HAP-1 (cell line): ENCODE results near the gene FLOT1.

Experiments
- DNase-seq, 2 experiments: peaks; one replicate each; pipeline ENCODE4 v3.0.0-alpha.2; 2016 to 2020; ENCODE audit warnings: low spot score in 2 of 2
- H3K27me3 ChIP-seq: fragments of 250-450 bp; sonication (Bioruptor Pico); 2 replicates; pipeline ENCODE4 v1.5.1; 2020; ENCODE audit warnings: low read depth, mild to moderate bottlenecking, moderate library complexity
- H3K36me3 ChIP-seq: fragments of 250-450 bp; sonication (Bioruptor Pico); replicated peaks from 2 replicates; pipeline ENCODE4 v1.5.1; 2020; ENCODE audit warnings: mild to moderate bottlenecking
- H3K4me1 ChIP-seq: fragments of 250-450 bp; sonication (Bioruptor Pico); 2 replicates; pipeline ENCODE4 v1.5.1; 2020; ENCODE audit warnings: mild to moderate bottlenecking
- H3K4me3 ChIP-seq: fragments of 250-450 bp; sonication (Bioruptor Pico); 2 replicates; pipeline ENCODE4 v1.5.1; 2020; ENCODE audit warnings: mild to moderate bottlenecking, moderate library complexity
- H3K9me3 ChIP-seq: fragments of 250-450 bp; sonication (Bioruptor Pico); 2 replicates; pipeline ENCODE4 v1.5.1; 2020; ENCODE audit warnings: mild to moderate bottlenecking, moderate library complexity
- in situ Hi-C: fragments of 300-500 bp; cut with MboI; formaldehyde crosslinking; loops from 3 replicates; pipeline ENCODE4 v1.14.3; 2020; ENCODE audit warnings: low sequenced_read_pairs, inconsistent platforms, mixed read lengths

FLOT1 gene

DNA sequence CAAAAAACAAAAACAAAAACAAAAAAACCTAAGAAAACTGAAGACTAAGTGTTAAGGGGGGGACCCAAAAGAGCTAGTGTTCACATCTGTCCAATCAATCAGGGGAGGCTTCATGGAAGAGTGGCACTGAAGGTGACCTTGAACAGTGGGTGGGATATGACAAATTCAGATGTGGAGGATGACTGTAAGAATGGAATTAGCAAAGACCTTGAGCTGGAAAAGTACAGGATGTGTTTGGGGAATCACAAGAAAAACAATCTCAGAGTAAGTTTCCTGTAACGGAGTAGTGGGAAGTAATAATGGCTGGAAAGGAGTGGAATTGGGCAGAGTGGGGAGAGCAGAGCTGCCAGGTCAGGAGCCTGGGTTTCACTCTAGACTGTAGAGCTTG, 4.8 kb upstream of the FLOT1 start:
- in situ Hi-C loops, result loop anchor here (10.0 kb wide), 1 partner anchor 328 kb away; no protein-coding TSS in a partner anchor

DNA sequence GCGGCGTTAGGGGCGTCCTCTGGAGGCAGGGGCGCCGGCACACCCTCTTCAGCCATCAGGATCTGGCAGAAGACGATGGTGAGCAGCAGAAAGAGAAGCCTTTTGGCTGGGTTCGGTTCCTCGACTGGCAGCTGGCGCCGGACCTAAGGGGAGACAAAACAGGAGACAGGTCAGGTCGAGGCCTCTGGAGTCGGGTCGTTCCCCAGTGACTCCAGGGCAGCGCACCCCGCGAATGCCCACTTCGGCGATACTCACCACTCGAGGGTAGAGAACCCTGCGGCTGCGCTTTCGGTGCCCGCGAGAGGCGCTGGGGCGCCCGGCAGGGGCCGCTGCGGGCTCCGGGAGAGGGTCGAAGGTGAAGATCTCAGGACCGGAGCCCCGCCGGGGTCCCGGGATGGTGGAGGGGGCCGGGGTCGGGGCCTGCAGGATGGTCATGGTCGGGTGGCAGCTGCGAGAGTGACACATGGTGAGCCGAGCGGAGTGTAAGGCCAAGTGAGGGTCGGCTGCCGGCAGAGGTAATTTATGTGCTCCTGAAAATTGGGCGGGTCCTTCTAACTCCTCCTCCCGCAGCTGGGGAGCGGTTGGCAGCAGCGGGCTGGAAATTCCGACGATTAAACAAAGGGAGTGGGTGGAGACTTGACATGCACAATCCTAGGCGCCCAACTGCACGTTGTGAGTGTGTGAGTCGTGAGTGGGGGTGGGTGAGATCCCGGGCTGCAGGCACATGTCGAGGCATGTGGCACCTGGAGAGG, 1.7 kb upstream of the FLOT1 start, which contains the start of gene IER3:
Gene IER3, minus strand, starts transcription at position 494 of the 752 bp plus-strand sequence. Its CDS starts 29 bp downstream, at position 465.
- peaks cover 21% of the 10 kb centered on the region for H3K36me3 ChIP-seq
- H3K4me1 ChIP-seq, result peaks cover 10% of the 10 kb centered on the region
- DNase-seq, result peak; percentile 84 to 89
- H3K27me3 ChIP-seq, result no peaks in the 10 kb centered on the region
- in situ Hi-C loops, result loop anchor here (10.0 kb wide), 1 partner anchor 331 kb away; no protein-coding TSS in a partner anchor
- peak within 1 kb of the TSS; percentile 78 for H3K4me3 ChIP-seq
- H3K9me3 ChIP-seq, result no peaks in the 10 kb centered on the region

More for the DNA sequence above, 4.8 kb upstream of the FLOT1 start:
- H3K4me3 ChIP-seq, result no peak overlapping the region
- DNase-seq, result no peak
- no peaks in the 10 kb centered on the region for H3K36me3 ChIP-seq
- peaks cover 7% of the 10 kb centered on the region for H3K4me1 ChIP-seq
- no peaks in the 10 kb centered on the region for H3K9me3 ChIP-seq
- no peaks in the 10 kb centered on the region for H3K27me3 ChIP-seq

DNA sequence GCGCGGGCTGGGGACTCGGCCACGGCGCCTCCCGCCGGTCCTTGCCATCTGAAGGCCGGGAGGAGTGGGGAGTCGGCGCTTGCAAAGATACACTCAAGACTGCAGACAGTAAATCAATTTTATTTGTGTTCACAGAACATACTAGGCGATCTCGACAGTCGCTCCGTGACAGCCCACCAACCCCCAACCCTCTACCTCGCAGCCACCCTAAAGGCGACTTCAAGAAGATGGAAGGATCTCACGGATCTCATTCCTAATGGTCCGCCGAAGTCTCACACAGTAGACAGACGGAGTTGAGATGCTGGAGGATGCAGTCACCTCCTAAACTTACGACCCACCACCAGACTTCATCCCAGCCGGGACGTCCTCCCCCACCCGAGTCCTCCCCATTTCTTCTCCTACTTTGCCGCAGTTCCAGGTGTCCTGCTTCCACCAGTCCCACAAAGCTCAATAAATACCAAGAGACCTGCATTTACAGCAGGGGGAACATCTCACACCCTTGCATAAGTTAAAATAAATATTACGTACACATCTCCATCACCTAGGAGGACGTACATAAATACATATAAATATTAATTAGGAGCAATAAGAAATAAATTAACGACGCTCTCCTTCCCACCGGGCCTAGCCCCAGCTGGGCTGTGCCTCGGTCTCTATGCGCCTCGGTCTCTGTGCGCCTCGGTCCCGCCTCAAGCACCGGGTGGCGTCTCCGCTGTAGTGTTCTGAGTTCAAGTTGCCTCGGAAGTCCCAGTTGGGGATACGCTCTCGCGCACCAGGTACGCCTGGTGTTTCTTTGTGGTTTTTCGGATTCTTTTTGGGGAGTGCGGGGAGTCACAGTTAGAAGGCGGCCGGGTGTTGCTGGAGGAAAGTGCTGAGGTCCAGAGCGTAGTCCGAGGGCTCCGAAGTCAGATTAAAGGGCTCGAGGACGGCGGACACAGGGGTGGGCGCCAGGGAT, 889 bp upstream of the FLOT1 start:
- peaks cover 10% of the 10 kb centered on the region for H3K4me1 ChIP-seq
- H3K36me3 ChIP-seq, result peaks cover 29% of the 10 kb centered on the region
- DNase-seq, result peak in 1 of 2 experiments; percentile 31
- no peaks in the 10 kb centered on the region for H3K9me3 ChIP-seq
- H3K4me3 ChIP-seq, result peak overlapping the region; percentile 78
- no peaks in the 10 kb centered on the region for H3K27me3 ChIP-seq
- in situ Hi-C loops, result loop anchor here (10.0 kb wide), 1 partner anchor 331 kb away; no protein-coding TSS in a partner anchor

DNA sequence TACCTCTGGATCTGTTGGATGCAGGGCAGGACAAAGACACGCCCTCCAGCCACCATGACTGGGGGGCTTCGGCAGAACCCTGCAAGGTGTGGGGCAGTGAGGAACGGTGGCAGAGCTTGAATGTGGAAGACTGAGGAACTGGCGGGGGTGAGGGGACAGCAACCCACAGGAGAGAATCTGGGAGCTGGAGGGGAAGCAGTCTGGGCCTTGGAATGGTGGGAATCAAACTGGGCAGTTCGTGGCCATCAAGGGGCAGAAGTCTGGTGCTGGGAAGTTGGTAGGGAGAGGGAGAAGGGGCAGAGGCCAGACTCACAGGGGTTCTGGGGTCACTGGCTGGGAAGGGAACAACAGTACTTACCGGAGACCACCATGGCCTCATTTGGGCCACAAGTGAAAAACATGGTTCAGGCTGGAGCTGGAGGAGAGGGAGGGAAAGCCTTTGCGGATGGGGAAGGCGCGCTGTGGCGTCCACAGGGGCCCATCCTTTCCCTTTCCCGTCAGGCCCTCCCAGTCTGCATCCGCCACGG, 635 bp downstream of the FLOT1 start:
- peak overlapping the region; percentile 78 for H3K4me3 ChIP-seq
- no peaks in the 10 kb centered on the region for H3K9me3 ChIP-seq
- in situ Hi-C loops, result loop anchor here (10.0 kb wide), 1 partner anchor 333 kb away; no protein-coding TSS in a partner anchor
- H3K27me3 ChIP-seq, result no peaks in the 10 kb centered on the region
- peaks cover 43% of the 10 kb centered on the region for H3K36me3 ChIP-seq
- DNase-seq, result no peak
- H3K4me1 ChIP-seq, result peaks cover 10% of the 10 kb centered on the region

DNA sequence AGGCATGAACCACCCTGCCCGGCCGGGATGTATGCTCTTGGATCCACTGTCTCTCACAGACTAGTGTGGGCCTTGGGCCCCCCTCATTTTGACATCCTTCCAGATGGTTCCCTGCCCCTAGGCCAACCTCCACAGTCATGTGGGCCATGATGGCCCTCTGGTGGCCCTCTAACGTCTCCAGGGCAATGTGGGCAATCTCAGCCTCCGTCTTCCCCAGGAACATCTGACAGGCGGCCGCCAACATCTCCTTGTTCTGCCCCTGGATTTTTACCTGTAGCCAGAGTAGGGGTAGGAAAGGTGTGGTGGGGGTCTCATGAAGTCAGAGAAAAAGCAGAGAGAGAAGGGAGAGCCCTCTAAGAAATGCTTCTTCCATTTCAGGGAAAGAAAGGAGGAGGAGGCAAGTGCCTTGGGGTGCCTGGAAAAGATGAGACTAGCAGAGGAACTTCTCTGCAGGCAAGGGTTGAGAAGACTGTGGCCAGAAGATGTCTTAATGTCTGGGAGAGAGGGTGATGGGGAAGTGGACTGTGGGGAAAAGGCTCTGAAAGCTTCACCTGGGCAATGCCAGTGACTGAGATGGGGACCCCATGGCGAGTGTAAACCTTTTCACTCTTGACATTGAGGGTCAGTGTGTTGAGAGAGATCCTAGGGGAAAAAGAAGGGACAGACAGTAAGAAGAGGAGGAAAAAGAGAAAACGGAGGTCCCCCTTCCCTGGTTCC, 1.3 kb downstream of the FLOT1 start:
- H3K4me1 ChIP-seq, result peaks cover 10% of the 10 kb centered on the region
- no peaks in the 10 kb centered on the region for H3K9me3 ChIP-seq
- DNase-seq, result no peak
- peaks cover 46% of the 10 kb centered on the region for H3K36me3 ChIP-seq
- peak overlapping the region; percentile 78 for H3K4me3 ChIP-seq
- in situ Hi-C loops, result loop anchor here (10.0 kb wide), 1 partner anchor 334 kb away; no protein-coding TSS in a partner anchor
- H3K27me3 ChIP-seq, result no peaks in the 10 kb centered on the region

DNA sequence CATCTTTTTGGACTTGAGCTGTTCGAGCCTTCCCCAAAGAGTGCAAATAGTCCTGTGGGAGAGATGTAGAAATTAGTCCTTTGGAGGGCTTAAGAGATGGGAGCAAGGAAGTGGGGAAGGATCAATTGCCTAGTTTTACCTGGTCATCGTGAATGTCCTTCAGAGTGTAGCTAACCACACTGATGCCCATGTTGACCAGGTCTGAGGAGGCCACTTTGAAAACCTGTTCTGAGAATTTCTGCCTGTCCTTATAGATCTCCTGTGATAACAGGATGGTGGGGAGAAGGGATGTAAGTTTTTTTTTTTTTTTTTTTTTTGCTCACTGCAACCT, 2.0 kb downstream of the FLOT1 start:
- in situ Hi-C loops, result loop anchor here (10.0 kb wide), 1 partner anchor 334 kb away; no protein-coding TSS in a partner anchor
- Histone ChIP-seq H3K36me3 (peaks cover 53% of the 10 kb centered on the region), H3K9me3 (no peaks in the 10 kb centered on the region), H3K4me3 (no peak overlapping the region), H3K27me3 (no peaks in the 10 kb centered on the region), H3K4me1 (peaks cover 7% of the 10 kb centered on the region)
- DNase-seq, result no peak

DNA sequence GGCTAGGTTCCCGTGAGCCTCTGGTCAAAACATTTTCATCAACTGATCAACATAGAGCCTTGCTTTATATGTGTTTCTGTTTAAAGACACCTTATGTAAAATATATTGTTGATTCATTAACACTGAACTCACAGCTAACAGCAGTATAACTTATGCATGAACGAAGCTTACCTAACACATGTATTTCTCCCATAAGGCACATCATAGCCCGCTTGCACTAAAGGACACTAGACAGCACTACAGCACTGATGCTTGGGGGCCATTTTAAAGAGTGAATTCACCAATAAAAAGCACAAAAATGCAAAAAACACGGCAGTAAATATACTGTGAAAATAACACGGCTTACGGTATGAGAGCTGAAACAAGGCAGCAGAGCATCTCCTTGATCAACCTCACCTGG, 4.0 kb downstream of the FLOT1 start:
- H3K27me3 ChIP-seq, result no peaks in the 10 kb centered on the region
- H3K4me3 ChIP-seq, result no peak overlapping the region
- in situ Hi-C loops, result no loop called here
- peaks cover 62% of the 10 kb centered on the region for H3K36me3 ChIP-seq
- peaks cover 3% of the 10 kb centered on the region; the same call in 1 of the 2 replicates for H3K4me1 ChIP-seq
- no peaks in the 10 kb centered on the region for H3K9me3 ChIP-seq
- no peak for DNase-seq

DNA sequence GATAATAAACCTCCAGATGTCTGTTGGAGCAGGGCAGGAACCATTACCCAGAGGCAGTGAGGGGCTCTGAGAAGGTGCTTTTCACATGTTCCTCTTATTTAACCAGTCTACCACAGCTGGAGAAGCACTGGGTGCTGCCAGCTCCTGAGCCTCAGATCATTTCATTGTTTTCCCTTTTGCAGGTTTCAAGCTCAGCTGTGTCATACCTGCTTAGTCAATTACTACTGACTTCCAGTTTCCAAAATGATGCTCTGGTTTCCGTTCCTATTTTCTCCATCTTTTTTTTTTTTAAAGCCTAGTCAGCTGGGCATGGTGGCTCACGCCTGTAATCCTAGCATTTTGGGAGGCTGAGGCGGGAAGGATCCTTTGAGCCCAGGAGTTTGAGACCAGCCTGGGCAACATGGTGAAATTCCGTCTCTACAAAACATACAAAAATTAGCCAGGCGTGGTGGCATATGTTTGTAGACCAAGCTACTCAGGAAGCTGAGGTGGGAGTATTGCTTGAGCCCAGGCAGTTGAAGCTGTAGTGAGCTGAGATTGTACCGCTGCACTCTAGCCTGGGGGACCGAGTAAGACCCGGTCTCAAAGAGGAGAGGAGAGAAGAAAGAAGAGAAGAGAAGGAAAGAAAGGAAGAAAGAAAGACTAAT, 6.7 kb downstream of the FLOT1 start:
- in situ Hi-C loops, result no loop called here
- no peak overlapping the region for H3K4me3 ChIP-seq
- peaks cover 65% of the 10 kb centered on the region for H3K36me3 ChIP-seq
- no peak for DNase-seq
- no peaks in the 10 kb centered on the region for H3K9me3 ChIP-seq
- no peaks in the 10 kb centered on the region for H3K4me1 ChIP-seq
- no peaks in the 10 kb centered on the region for H3K27me3 ChIP-seq

DNA sequence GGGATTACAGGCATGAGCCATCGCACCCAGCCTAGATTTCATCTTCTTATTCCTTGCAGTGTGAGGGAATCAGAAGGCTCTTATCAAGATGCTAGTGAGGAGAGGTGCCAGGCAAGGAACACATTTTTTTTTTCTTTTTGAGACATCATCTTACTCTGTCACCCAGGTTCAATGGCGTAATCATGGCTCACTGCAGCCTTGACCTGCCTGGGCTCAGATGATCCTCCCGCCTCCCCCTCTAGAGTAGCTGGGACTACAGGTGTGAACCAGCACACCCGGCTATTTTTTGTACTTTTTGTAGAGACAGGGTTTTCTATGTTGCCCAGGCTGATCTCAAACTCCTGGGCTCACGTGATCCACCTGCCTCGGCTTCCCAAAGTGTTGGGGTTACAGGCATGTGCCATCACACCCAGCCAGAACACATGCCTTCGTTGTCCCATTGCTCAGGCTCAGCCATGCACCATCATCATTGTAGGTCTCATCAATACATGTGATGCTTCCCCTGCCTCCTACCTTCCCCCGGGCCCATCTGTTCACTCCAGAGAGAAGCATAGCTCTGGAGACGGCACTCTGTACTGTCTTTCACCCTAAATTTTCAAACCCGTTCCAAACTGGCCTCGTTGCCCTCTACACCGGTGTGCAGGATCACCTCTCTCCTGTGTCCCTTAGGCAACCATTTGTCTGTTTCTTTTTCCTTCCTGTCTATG, 10.1 kb downstream of the FLOT1 start:
- peaks cover 3% of the 10 kb centered on the region for H3K4me1 ChIP-seq
- peaks cover 56% of the 10 kb centered on the region for H3K36me3 ChIP-seq
- H3K4me3 ChIP-seq, result no peak overlapping the region
- no peaks in the 10 kb centered on the region for H3K27me3 ChIP-seq
- no peaks in the 10 kb centered on the region for H3K9me3 ChIP-seq
- DNase-seq, result no peak
- in situ Hi-C loops, result no loop called here

DNA sequence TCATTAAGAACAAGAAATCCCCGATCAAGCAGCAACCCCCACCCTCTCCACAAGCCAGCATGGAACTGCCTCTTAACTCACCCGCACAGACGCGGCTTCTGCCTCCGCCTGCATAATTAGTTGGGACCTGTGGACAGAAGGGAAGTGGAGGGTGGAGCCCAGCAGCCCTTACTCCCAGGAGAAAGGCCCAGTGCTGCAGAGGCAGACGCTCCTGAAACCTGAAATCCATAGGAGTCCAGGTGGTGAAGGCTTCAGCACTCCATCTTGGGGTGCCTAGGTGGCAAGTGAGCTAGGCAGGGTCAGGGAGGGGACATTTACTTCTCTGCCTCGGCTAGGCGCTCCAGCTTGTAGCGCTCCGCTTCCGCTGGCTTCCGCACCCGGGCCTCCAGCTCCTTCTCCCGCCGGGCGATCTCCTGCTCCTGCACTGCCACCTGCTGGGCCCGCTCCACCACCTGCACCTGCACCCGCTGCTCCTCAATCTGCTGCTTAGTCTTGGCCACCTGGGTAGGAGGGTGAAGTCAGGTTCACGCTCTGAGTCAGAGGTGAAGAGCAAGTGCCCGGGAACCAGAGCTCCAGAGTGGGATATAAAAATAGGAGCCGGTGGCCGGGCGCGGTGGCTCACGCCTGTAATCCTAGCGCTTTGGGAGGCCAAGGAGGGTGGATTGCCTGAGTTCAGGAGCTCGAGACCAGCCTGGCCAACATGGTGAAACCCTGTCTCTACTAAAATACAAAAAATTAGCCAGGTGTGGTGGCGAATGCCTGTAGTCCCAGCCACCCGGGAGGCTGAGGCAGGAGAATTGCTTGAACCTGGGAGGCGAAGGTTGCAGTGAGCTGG, 11.7 kb downstream of the FLOT1 start:
- DNase-seq, result peak; percentile 65 to 89
- peaks cover 52% of the 10 kb centered on the region for H3K36me3 ChIP-seq
- no peaks in the 10 kb centered on the region for H3K9me3 ChIP-seq
- in situ Hi-C loops, result no loop called here
- peaks cover 3% of the 10 kb centered on the region for H3K4me1 ChIP-seq
- H3K27me3 ChIP-seq, result no peaks in the 10 kb centered on the region
- no peak overlapping the region for H3K4me3 ChIP-seq

DNA sequence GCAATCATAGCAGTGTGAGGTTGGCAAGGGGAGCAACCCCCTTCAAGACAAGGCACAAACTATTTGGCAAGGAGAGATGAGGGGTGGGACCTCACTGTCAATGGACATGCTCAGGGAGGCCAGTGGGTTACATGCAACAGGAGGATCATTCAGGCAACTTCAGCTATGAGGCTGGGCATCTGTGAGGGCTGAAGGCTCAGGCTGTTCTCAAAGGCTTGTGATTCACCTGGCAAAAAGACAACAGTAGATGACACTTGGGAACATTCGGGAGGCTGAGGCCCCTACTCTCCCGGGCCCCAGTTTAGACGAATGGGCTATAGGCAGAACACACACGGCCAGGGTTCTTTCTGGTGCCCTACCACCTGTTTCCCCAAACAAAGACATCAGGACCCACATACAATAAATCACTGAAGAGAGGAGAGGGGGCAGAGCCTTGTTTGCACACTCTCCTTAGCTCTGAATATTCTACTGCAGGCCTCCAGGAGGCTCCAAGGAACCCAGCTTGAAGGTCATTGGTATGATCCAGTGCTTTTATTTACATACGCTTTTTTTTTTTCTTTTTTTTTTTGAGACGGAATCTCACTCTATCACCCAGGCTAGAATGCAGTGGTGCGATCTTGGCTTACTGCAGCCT, 14.4 kb downstream of the FLOT1 start:
- H3K27me3 ChIP-seq, result no peaks in the 10 kb centered on the region
- no peak for DNase-seq
- H3K4me1 ChIP-seq, result peaks cover 13% of the 10 kb centered on the region
- in situ Hi-C loops, result loop anchor here (5.0 kb wide), 1 partner anchor 56 kb away; the partner anchor contains the start of gene DHX16
- peaks cover 63% of the 10 kb centered on the region for H3K36me3 ChIP-seq
- no peaks in the 10 kb centered on the region for H3K9me3 ChIP-seq
- H3K4me3 ChIP-seq, result no peak overlapping the region
